GM12878 (cell line): ENCODE data around the gene ELAC1. TPM values are rescaled to one million over a fixed set of nuclear protein-coding genes. Genes with fewer than 3 reads are reported as not detected.
A peak's percentile ranks its signal among the peaks of the same experiment; 100 is the strongest.

Experiments used
- ATAC-seq: fragments of 200-7000 bp; cut with Tn5 transposase; 3 replicates; pipeline ENCODE4 v1.9.1; 2020; ENCODE audit warnings: mild to moderate bottlenecking, moderate library complexity
- BruUV-seq: library from RNA; stranded (reverse); fragments of 400-500 nt; replicated peaks from 2 replicates; lab custom pipeline; 2021; lab: Mats Ljungman, UMichigan
- CTCF ChIA-PET: fragments of 300-600 bp; sonication (Branson Sonifier 250); formaldehyde crosslinking; extraction: SDS; loops from one replicate; lab custom pipeline; 2021; ENCODE audit warnings: inconsistent platforms; lab: Yijun Ruan, JAX
- POLR2A ChIA-PET: fragments of 350-600 bp; formaldehyde crosslinking; extraction: SDS; loops from one replicate; lab custom pipeline; 2021; ENCODE audit warnings: inconsistent platforms; lab: Charles Lee
- RAD21 ChIA-PET: fragments of 300-600 bp; sonication (Branson Sonifier 250); formaldehyde crosslinking; loops from one replicate; lab custom pipeline; 2023; ENCODE audit warnings: antibody characterized with exemption; ENCODE audit not compliant: unreplicated experiment; lab: Charles Lee
- SMC1A ChIA-PET: fragments of 300-600 bp; sonication (Branson Sonifier 250); formaldehyde crosslinking; loops from one replicate; lab custom pipeline; 2023; ENCODE audit not compliant: unreplicated experiment, uncharacterized antibody; lab: Charles Lee
- DNase-seq: peaks from one replicate; pipeline ENCODE4 v3.0.0-alpha.2; 2011; ENCODE audit warnings: low read depth, low spot score
- FAIRE-seq: peaks from 3 replicates; lab custom pipeline; 2011; peaks lifted over from hg19 to GRCh38; lab: Jason Lieb, UNC
- H2AFZ ChIP-seq: 2 replicates; pipeline ENCODE4 v1.6.0; 2011; ENCODE audit warnings: low read depth, low read length, control low read depth; ENCODE audit not compliant: control insufficient read depth
- H3K27ac ChIP-seq: 2 replicates; pipeline ENCODE4 v1.5.1; 2011; ENCODE audit warnings: control low read depth; ENCODE audit not compliant: control insufficient read depth, insufficient read depth
- H3K27me3 ChIP-seq, 2 experiments: replicated peaks in 1 of 2; 2 replicates each; pipeline versions ENCODE4 v1.6.0 to v1.6.1; 2011; ENCODE audit warnings: low read length in 1 of 2; ENCODE audit not compliant: control insufficient read depth in 2 of 2, insufficient read depth in 2 of 2
- H3K36me3 ChIP-seq, 2 experiments: 2 replicates each; pipeline ENCODE4 v1.5.1; 2011; ENCODE audit warnings: low read length in 1 of 2; ENCODE audit not compliant: control insufficient read depth in 2 of 2, insufficient read depth in 2 of 2
- H3K4me1 ChIP-seq: 2 replicates; pipeline ENCODE4 v1.6.1; 2011; ENCODE audit warnings: mild to moderate bottlenecking, low read length, moderate library complexity, mixed read lengths; ENCODE audit not compliant: control insufficient read depth, insufficient read depth
- H3K4me2 ChIP-seq: 2 replicates; pipeline ENCODE4 v1.6.0; 2011; ENCODE audit warnings: control low read depth; ENCODE audit not compliant: control insufficient read depth, insufficient read depth
- H3K4me3 ChIP-seq: fragments of 200-600 bp; sonication (generic); 2 replicates; pipeline ENCODE4 v1.5.1; 2016
- H3K79me2 ChIP-seq: 2 replicates; pipeline ENCODE4 v1.6.0; 2011; ENCODE audit warnings: low read length; ENCODE audit not compliant: control insufficient read depth, insufficient read depth
- H3K9ac ChIP-seq: 2 replicates; pipeline ENCODE4 v1.8.0; 2011; ENCODE audit warnings: low read length, control low read depth, mixed read lengths; ENCODE audit not compliant: control insufficient read depth, insufficient read depth
- H3K9me3 ChIP-seq: replicated peaks from 3 replicates; pipeline ENCODE4 v1.5.1; 2011; ENCODE audit warnings: mild to moderate bottlenecking, low read length; ENCODE audit not compliant: control insufficient read depth, insufficient read depth
- H4K20me1 ChIP-seq: 2 replicates; pipeline ENCODE4 v1.6.0; 2011; ENCODE audit not compliant: control insufficient read depth, insufficient read depth
- BACH1 ChIP-seq: fragments of 450-650 bp; IDR thresholded peaks from 2 replicates; pipeline ENCODE4 v1.6.1; 2017; ENCODE audit warnings: mild to moderate bottlenecking, borderline replicate concordance
- CHD2 ChIP-seq: IDR thresholded peaks from 2 replicates; pipeline ENCODE4 v1.6.1; 2011; ENCODE audit warnings: low read depth, low read length, improper control_type of control experiment, borderline replicate concordance
- CHD4 ChIP-seq: fragments of 200-600 bp; sonication (generic); IDR thresholded peaks from 2 replicates; pipeline ENCODE4 v1.6.1; 2016; ENCODE audit warnings: mild to moderate bottlenecking
- EZH2 ChIP-seq: IDR thresholded peaks from 2 replicates; pipeline ENCODE4 v1.6.1; 2012; ENCODE audit warnings: low read depth, mild to moderate bottlenecking, control low read depth, inconsistent platforms, low read length, borderline replicate concordance; ENCODE audit not compliant: control insufficient read depth
- HCFC1 ChIP-seq: fragments of 150-350 bp; IDR thresholded peaks from 2 replicates; pipeline ENCODE4 v1.6.1; 2014; ENCODE audit warnings: low read length
- HDAC2 ChIP-seq: fragments of 200-600 bp; sonication (generic); IDR thresholded peaks from 2 replicates; pipeline ENCODE4 v1.6.1; 2017
- IKZF1 ChIP-seq: fragments of 450-650 bp; conservative IDR thresholded peaks from 2 replicates; pipeline ENCODE4 v1.6.1; 2017; ENCODE audit warnings: antibody characterized with exemption, mild to moderate bottlenecking
- KAT2A ChIP-seq: conservative IDR thresholded peaks from 2 replicates; pipeline ENCODE4 v1.6.1; 2011; ENCODE audit warnings: low read depth, low read length; ENCODE audit not compliant: control insufficient read depth
- SMARCA5 ChIP-seq: fragments of 450-650 bp; IDR thresholded peaks from 2 replicates; pipeline ENCODE4 v1.6.1; 2017; ENCODE audit warnings: mild to moderate bottlenecking
- SREBF2 ChIP-seq: IDR thresholded peaks from 2 replicates; pipeline ENCODE4 v1.6.1; 2012; ENCODE audit warnings: mild to moderate bottlenecking, low read length
- TARDBP ChIP-seq: IDR thresholded peaks from 2 replicates; pipeline ENCODE4 v1.6.1; 2016; ENCODE audit warnings: borderline replicate concordance
- ZNF384 ChIP-seq: IDR thresholded peaks from 2 replicates; pipeline ENCODE4 v1.6.1; 2012; ENCODE audit warnings: low read depth, mild to moderate bottlenecking, low read length, improper control_type of control experiment, borderline replicate concordance
- WGBS: methylation state at CpG from one replicate; pipeline ENCODE4 v1.1.6; 2016; ENCODE audit warnings: low lambda C conversion rate; ENCODE audit not compliant: insufficient replicate concordance, insufficient coverage; ENCODE audit errors: missing lambda C conversion rate; 5-methylcytosine and 5-hydroxymethylcytosine counted together
- in situ Hi-C: fragments of 300-500 bp; cut with MboI; formaldehyde crosslinking; loops from 9 replicates; pipeline ENCODE4 v1.14.3; 2018; ENCODE audit warnings: mixed read lengths
- intact Hi-C: fragments of 100-400 bp; cut with micrococcal nuclease; formaldehyde crosslinking; loops from one replicate; pipeline ENCODE4 v1.14.2; 2022; ENCODE audit not compliant: unreplicated experiment
- polyA plus RNA-seq, 11 experiments: library from polyadenylated mRNA; depleted of rRNA in 4 of 11; unstranded in 6 of 11; stranded (reverse) in 5 of 11; fragments of >200 nt; fragmentation: Nextera tagmentation in 4 of 11; fragmentation: Illumina TruSeq in 1 of 11; extraction: Ambion mirVana in 4 of 11; extraction: Trizol in 1 of 11; gene quantifications; 1 replicate in 1 of 11; 2 replicates in 10 of 11; pipeline versions ENCODE4 v1.2.1 to v1.2.3, GENCODE V29; 2011 to 2016; ENCODE audit warnings: inconsistent platforms in 2 of 11, missing spikeins in 2 of 11, low read depth in 1 of 11
- total RNA-seq, 4 experiments: library from RNA; depleted of rRNA in 3 of 4; stranded (reverse); fragments of >200 nt in 3 of 4; fragmentation: Illumina TruSeq in 1 of 4; extraction: Trizol in 1 of 4; gene quantifications; 2 replicates each; pipeline versions ENCODE4 v1.2.1 to v1.2.3, GENCODE V29; 2013 to 2021
- TF ChIP-seq, protein P1 (sequence below): IDR thresholded peaks from 2 replicates; pipeline ENCODE4 v1.6.1; 2011; ENCODE audit warnings: low read depth, mild to moderate bottlenecking, low read length, moderate library complexity, borderline replicate concordance; ENCODE audit errors: extremely low read depth
- TF ChIP-seq, protein P2 (sequence below): IDR thresholded peaks from 2 replicates; pipeline ENCODE4 v1.6.1; 2012; ENCODE audit warnings: low read depth, low read length, improper control_type of control experiment
- TF ChIP-seq, protein P3 (sequence below): fragments of 450-650 bp; IDR thresholded peaks from 2 replicates; pipeline ENCODE4 v1.6.1; 2017; ENCODE audit warnings: borderline replicate concordance

ELAC1 gene
- total and polyA plus RNA-seq, 10 of the 15 experiments (the other 5 are each of a cell fraction or from before 2014, with no cell fraction given) = 4.9 to 23.0 (median 9.8) TPM

DNA sequence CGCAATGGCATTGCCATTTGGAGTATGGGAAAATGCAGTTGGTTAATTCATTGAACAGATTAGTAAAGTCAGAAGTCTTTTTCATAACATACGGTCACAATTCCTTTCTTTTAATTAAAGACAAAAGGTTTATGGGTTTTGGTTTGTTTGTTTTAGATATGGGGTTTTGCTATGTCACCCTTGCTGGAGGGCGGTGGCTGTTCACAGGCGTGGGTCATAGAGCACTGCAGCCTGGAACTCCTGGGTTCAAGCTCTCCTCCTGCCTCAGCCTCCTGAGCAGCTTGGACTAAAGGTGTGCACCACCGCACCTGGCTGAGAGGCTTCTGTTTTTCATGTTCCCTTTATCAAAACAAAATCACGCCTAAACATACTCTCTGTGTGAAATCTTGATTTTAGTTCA is 18.7 kb upstream of the ELAC1 start:
- no peak overlapping the region for H3K9ac ChIP-seq
- no peak for TF ChIP-seq HDAC2
- no peak overlapping the region for H3K27ac ChIP-seq
- ATAC-seq = no peak
- 97% methylated on average over 6 of the region's 6 CpGs for WGBS
- no peak overlapping the region for H3K4me2 ChIP-seq
- H3K4me3 ChIP-seq = no peak overlapping the region
- H2AFZ ChIP-seq = no peak overlapping the region
- no peaks in the 10 kb centered on the region for H3K4me1 ChIP-seq
- no TSS peak for BruUV-seq
- H3K79me2 ChIP-seq = no peaks in the 10 kb centered on the region
- in situ Hi-C loops (no loop called here), intact Hi-C loops (no loop called here)
- POLR2A ChIA-PET = interaction anchor here (0.6 kb wide), 1 partner anchor 70 kb away, joined by 10 read pairs; no protein-coding TSS in a partner anchor
- RAD21 ChIA-PET = no interaction called here
- CTCF ChIA-PET = no interaction called here
- no peaks in the 10 kb centered on the region for H4K20me1 ChIP-seq
- SMC1A ChIA-PET = no interaction called here
- no peak for DNase-seq
- H3K27me3 ChIP-seq = no peaks in the 10 kb centered on the region
- no peaks in the 10 kb centered on the region for H3K9me3 ChIP-seq
- FAIRE-seq = peak; percentile 35
- peaks cover 2 to 7% of the 10 kb centered on the region in 2 experiments; a peak in 3 of 4 replicates for H3K36me3 ChIP-seq

DNA sequence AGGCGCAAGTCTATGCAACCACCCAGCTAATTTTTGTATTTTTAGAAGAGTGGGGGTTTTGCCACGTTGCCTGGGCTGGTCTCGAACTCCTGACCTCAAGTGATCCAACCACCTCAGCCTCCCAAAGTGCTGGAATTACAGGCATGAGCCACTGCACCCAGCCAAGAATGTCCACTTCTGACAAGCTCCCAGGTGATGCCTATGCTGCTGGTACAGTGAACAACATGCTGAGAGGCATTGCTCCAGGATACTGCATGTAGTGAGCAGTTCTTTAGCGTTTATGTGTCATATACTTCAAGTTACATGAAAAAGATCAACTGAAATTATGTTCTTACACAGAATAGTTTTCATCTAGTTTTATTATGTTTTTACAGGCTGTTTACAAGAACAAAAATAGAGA is 17.2 kb upstream of the ELAC1 start:
- DNase-seq = no peak
- Histone ChIP-seq H3K9me3 (no peaks in the 10 kb centered on the region), H4K20me1 (no peaks in the 10 kb centered on the region), H3K4me3 (no peak overlapping the region), H3K4me2 (no peak overlapping the region), H3K27me3 (no peaks in the 10 kb centered on the region), H2AFZ (no peak overlapping the region), H3K27ac (no peak overlapping the region), H3K4me1 (no peaks in the 10 kb centered on the region), H3K9ac (no peak overlapping the region), H3K36me3 (peaks cover 0 to 2% of the 10 kb centered on the region in 2 experiments; a peak in 2 of 4 replicates), H3K79me2 (no peaks in the 10 kb centered on the region)
- ChIA-PET RAD21 (interaction anchor here (0.7 kb wide), 1 partner anchor 11 kb away, joined by 3 read pairs; no protein-coding TSS in a partner anchor), POLR2A (interaction anchor here (0.6 kb wide), 2 partner anchors 20 to 133 kb away, joined by 3 read pairs; no protein-coding TSS in a partner anchor), SMC1A (no interaction called here), CTCF (interaction anchor here (0.6 to 0.7 kb wide), 2 partner anchors 13 to 118 kb away, joined by 3 read pairs; no protein-coding TSS in a partner anchor)
- BruUV-seq = no TSS peak
- 94% methylated on average over 4 of the region's 4 CpGs for WGBS
- no peak for ATAC-seq
- intact Hi-C loops = no loop called here
- in situ Hi-C loops = no loop called here
- no peak for FAIRE-seq
- TF ChIP-seq, protein P1, sequence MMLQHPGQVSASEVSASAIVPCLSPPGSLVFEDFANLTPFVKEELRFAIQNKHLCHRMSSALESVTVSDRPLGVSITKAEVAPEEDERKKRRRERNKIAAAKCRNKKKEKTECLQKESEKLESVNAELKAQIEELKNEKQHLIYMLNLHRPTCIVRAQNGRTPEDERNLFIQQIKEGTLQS = no peak
- TF ChIP-seq SMARCA5 = no peak
- no peak for TF ChIP-seq ZNF384
- no peak for TF ChIP-seq SREBF2
- no peak for TF ChIP-seq HCFC1
- TF ChIP-seq BACH1 = no peak
- no peak for TF ChIP-seq CHD2
- TF ChIP-seq, protein P2, sequence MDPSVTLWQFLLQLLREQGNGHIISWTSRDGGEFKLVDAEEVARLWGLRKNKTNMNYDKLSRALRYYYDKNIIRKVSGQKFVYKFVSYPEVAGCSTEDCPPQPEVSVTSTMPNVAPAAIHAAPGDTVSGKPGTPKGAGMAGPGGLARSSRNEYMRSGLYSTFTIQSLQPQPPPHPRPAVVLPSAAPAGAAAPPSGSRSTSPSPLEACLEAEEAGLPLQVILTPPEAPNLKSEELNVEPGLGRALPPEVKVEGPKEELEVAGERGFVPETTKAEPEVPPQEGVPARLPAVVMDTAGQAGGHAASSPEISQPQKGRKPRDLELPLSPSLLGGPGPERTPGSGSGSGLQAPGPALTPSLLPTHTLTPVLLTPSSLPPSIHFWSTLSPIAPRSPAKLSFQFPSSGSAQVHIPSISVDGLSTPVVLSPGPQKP = no peak
- TF ChIP-seq KAT2A = no peak
- TF ChIP-seq CHD4 = no peak
- TF ChIP-seq EZH2 = no peak
- no peak for TF ChIP-seq TARDBP
- TF ChIP-seq, protein P3, sequence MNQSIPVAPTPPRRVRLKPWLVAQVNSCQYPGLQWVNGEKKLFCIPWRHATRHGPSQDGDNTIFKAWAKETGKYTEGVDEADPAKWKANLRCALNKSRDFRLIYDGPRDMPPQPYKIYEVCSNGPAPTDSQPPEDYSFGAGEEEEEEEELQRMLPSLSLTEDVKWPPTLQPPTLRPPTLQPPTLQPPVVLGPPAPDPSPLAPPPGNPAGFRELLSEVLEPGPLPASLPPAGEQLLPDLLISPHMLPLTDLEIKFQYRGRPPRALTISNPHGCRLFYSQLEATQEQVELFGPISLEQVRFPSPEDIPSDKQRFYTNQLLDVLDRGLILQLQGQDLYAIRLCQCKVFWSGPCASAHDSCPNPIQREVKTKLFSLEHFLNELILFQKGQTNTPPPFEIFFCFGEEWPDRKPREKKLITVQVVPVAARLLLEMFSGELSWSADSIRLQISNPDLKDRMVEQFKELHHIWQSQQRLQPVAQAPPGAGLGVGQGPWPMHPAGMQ = no peak
- no peak for TF ChIP-seq IKZF1
